Measurements from ENCODE around the gene NUP93. TPM values are rescaled to one million over a fixed set of nuclear protein-coding genes. Genes with fewer than 3 reads are reported as not detected.

Gene NUP93
- polyA plus RNA-seq, 1 experiment = 46.4 TPM

Small RNA genes lying within 50 kb of the gene (small RNA-seq; reads per million reads assigned to genes)
- gene MIR138-2 (ENCODE audit: insufficient read length, low read depth) = 16.9 reads per million, percentile 78 among the genes with 10 or more reads in this experiment

Other genes with a start within 250 kb of the NUP93 start
- gene BBS2, start 210.1 kb upstream of the NUP93 start, polyA plus RNA-seq (2011; rRNA removed) = 49.7 and 53.6 TPM in 2 replicates
- gene MT4, start 165.1 kb upstream of the NUP93 start, polyA plus RNA-seq (2011; rRNA removed) = not detected in 2 replicates
- not detected in 2 replicates for gene MT3, start 140.6 kb upstream of the NUP93 start, polyA plus RNA-seq (2011; rRNA removed)
- gene MT2A, start 121.5 kb upstream of the NUP93 start, polyA plus RNA-seq (2011; rRNA removed) = 82.6 and 146 TPM in 2 replicates
- gene MT1E, start 104.3 kb upstream of the NUP93 start, polyA plus RNA-seq (2011; rRNA removed) = 153 and 250 TPM in 2 replicates
- gene MT1M, start 97.5 kb upstream of the NUP93 start, polyA plus RNA-seq (2011; rRNA removed) = 0.10 and 0.38 TPM in 2 replicates
- 0.66 TPM in 1 of 2 replicates, not detected in the other for gene MT1A, start 91.5 kb upstream of the NUP93 start, polyA plus RNA-seq (2011; rRNA removed)
- not detected in 2 replicates for gene MT1B, start 78.2 kb upstream of the NUP93 start, polyA plus RNA-seq (2011; rRNA removed)
- gene MT1F, start 72.2 kb upstream of the NUP93 start, polyA plus RNA-seq (2011; rRNA removed) = 0.21 and 0.35 TPM in 2 replicates
- not detected in 2 replicates for gene MT1G, start 62.1 kb upstream of the NUP93 start, polyA plus RNA-seq (2011; rRNA removed)
- gene MT1H, start 60.3 kb upstream of the NUP93 start, polyA plus RNA-seq (2011; rRNA removed) = not detected in 2 replicates
- 19.5 and 30.1 TPM in 2 replicates for gene MT1X, start 47.7 kb upstream of the NUP93 start, polyA plus RNA-seq (2011; rRNA removed)
- gene SLC12A3, start 135.1 kb downstream of the NUP93 start, polyA plus RNA-seq (2011; rRNA removed) = not detected in 2 replicates
- 207 and 215 TPM in 2 replicates for gene HERPUD1, start 202.0 kb downstream of the NUP93 start, polyA plus RNA-seq (2011; rRNA removed)
- 0.09 and 0.17 TPM in 2 replicates for gene CETP, start 231.8 kb downstream of the NUP93 start, polyA plus RNA-seq (2011; rRNA removed)

All from AG04450 (cell line).